ENCODE measurements around the gene SVBP. TPM values are rescaled to one million over a fixed set of nuclear protein-coding genes. Genes with fewer than 3 reads are reported as not detected.

The SVBP gene
- total RNA-seq, 1 donor from 2014 or later: 47.5 TPM

DNA sequence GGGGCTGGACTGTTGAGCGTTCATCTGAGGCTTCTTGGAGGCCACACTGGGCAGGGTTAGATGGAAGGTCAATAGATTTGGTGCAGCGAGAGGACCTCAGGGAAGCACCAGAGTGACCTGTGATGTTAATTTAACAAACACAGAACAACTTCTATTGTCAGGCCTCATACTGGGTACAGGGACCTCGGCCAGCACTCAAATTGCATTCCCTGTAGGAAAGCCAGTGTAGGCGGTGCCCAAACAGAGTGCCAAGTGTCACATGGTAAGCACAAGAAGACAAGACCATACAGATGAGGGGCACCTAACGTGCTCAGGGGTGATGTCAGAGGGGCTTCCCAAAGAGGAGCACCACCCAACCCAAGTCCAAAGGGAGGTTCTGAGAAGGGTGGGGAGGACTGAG is 31.1 kb downstream of the SVBP start:
- no peak for DNase-seq (ENCODE audit: low read depth)
- TF ChIP-seq, protein P1, sequence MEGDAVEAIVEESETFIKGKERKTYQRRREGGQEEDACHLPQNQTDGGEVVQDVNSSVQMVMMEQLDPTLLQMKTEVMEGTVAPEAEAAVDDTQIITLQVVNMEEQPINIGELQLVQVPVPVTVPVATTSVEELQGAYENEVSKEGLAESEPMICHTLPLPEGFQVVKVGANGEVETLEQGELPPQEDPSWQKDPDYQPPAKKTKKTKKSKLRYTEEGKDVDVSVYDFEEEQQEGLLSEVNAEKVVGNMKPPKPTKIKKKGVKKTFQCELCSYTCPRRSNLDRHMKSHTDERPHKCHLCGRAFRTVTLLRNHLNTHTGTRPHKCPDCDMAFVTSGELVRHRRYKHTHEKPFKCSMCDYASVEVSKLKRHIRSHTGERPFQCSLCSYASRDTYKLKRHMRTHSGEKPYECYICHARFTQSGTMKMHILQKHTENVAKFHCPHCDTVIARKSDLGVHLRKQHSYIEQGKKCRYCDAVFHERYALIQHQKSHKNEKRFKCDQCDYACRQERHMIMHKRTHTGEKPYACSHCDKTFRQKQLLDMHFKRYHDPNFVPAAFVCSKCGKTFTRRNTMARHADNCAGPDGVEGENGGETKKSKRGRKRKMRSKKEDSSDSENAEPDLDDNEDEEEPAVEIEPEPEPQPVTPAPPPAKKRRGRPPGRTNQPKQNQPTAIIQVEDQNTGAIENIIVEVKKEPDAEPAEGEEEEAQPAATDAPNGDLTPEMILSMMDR (conservative IDR thresholded peaks at IDR 0.05; ENCODE audit: low read depth, low read length): no peak
- H3K4me3 ChIP-seq (ENCODE audit: low read depth, low read length): no peak overlapping the region

- H3K4me3 ChIP-seq (ENCODE audit: low read depth, low read length): peak within 1 kb of the TSS; percentile 40
- no peak for DNase-seq (ENCODE audit: low read depth)
- TF ChIP-seq, protein P1 (conservative IDR thresholded peaks at IDR 0.05; ENCODE audit: low read depth, low read length): no peak
Measured at GRCh38 chr1:42784946-42785693, 32.1 kb downstream of the SVBP start, which contains the start of gene TMEM269. TMEM269 (plus strand) TSS chr1:42784991; CDS start chr1:42789894, 4,903 bp downstream.

GRCh38 chr1:42784547-42784945 is 32.7 kb downstream of the SVBP start:
- TF ChIP-seq, protein P1 (conservative IDR thresholded peaks at IDR 0.05; ENCODE audit: low read depth, low read length): no peak
- no peak overlapping the region for H3K4me3 ChIP-seq (ENCODE audit: low read depth, low read length)
- no peak for DNase-seq (ENCODE audit: low read depth)

DNA sequence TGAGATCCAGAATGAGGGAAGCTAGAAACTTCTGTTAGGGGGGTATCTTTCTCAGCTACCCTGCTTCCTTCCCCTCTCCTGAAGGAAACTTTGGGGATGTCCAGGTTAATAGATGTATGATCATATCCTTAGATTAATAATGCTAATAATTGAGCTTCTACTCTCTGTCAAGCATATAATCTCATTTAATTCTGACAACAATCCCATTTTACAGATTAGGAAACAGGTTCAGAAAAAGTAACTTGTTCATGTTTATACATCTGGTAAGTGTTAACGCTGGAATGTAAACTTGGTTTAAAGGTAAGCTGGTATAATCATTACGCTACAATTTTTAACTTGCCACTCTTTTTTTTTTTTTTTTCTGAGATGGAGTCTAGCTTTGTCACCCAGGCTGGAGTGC is 34.1 kb downstream of the SVBP start:
- TF ChIP-seq, protein P1 (conservative IDR thresholded peaks at IDR 0.05; ENCODE audit: low read depth, low read length): no peak
- no peak overlapping the region for H3K4me3 ChIP-seq (ENCODE audit: low read depth, low read length)
- no peak for DNase-seq (ENCODE audit: low read depth)

DNA sequence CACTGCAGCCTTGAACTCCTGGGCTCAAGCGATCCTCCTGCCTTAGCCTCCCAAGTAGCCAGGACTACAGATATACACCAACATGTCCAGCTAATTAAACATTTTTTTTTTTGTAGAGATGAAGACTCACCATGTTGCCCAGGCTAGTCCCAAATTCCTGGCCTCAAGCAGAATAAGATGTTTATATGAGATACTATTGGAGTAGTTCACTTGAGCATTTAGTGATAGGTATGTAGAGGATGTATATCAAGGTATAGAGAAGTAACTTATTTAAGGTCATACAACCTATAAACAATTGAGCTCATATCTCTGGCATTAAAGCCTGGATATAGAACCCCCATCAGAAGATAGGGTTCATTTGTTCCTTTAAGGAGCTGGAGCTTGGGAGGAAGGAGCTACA is 37.0 kb downstream of the SVBP start:
- H3K4me3 ChIP-seq (ENCODE audit: low read depth, low read length): no peak overlapping the region
- no peak for DNase-seq (ENCODE audit: low read depth)
- TF ChIP-seq, protein P1 (conservative IDR thresholded peaks at IDR 0.05; ENCODE audit: low read depth, low read length): no peak

GRCh38 chr1:42779725-42780124 is 37.5 kb downstream of the SVBP start:
- DNase-seq (ENCODE audit: low read depth): no peak
- TF ChIP-seq, protein P1 (conservative IDR thresholded peaks at IDR 0.05; ENCODE audit: low read depth, low read length): no peak

DNA sequence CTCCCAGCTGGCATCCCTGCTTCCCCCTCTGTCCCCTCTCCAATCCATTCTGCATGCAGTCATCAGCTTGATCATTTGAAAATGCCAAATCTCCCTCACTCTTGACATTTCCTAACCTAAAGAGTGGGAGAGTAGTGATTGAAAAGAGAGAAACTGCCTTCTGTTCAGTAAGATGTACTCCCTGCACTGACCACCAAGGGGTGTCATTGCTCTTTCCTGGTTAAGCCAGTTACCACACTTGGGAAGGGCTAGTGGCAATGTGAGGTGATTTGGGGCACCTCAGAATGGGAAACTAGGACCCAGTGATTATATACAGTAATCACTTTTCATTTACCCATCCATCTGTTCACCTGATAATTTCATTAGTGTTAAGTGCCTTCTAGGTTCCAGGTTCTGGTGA is 39.3 kb downstream of the SVBP start:
- TF ChIP-seq, protein P1 (conservative IDR thresholded peaks at IDR 0.05; ENCODE audit: low read depth, low read length): peak; percentile 88
- H3K4me3 ChIP-seq (ENCODE audit: low read depth, low read length): no peak overlapping the region
- no peak for DNase-seq (ENCODE audit: low read depth)

More at GRCh38 chr1:42779725-42780124, 37.5 kb downstream of the SVBP start:
- H3K4me3 ChIP-seq (ENCODE audit: low read depth, low read length): no peak overlapping the region
